Lower lobe of right lung (tissue), 2 donors: ENCODE data around the gene SGMS1. TPM values are rescaled to one million over a fixed set of nuclear protein-coding genes. Genes with fewer than 3 reads are reported as not detected.
"Not testable (repeated sequence)": the region's sequence is repeated elsewhere in the genome, so short reads cannot be mapped to it uniquely, and the experiment has no call there.

ENCODE experiments used
- ATAC-seq, 2 donors: fragments of 200-7000 bp; cut with Tn5 transposase; one replicate each; pipeline ENCODE4 v1.9.1; 2020 to 2022; ENCODE audit warnings: mild to moderate bottlenecking in 2 of 2, moderate library complexity in 2 of 2
- DNase-seq: peaks from one replicate; pipeline ENCODE4 v3.0.0-alpha.2; 2020
- H3K27ac ChIP-seq: fragments of 200-600 bp; one replicate; pipeline ENCODE4 v1.8.0; 2022
- H3K27me3 ChIP-seq: fragments of 200-600 bp; one replicate; pipeline ENCODE4 v1.8.0; 2022; ENCODE audit warnings: low read depth
- H3K36me3 ChIP-seq: fragments of 200-600 bp; one replicate; pipeline ENCODE4 v1.8.0; 2022; ENCODE audit warnings: mild to moderate bottlenecking
- H3K4me1 ChIP-seq: fragments of 200-600 bp; one replicate; pipeline ENCODE4 v1.8.0; 2022
- H3K4me3 ChIP-seq: fragments of 200-600 bp; one replicate; pipeline ENCODE4 v1.8.0; 2022; ENCODE audit warnings: mild to moderate bottlenecking
- H3K9me3 ChIP-seq: fragments of 200-600 bp; one replicate; pipeline ENCODE4 v1.8.0; 2022
- intact Hi-C: fragments of 100-400 bp; cut with DNase I; formaldehyde crosslinking; loops from one replicate; pipeline ENCODE4 v1.11.0; 2022
- total RNA-seq: library from RNA; stranded (reverse); fragmentation: NEBNext Ultra II Directional; extraction: Animal tissue kit (Norgen Biotek cat#: 25700); gene quantifications from one replicate; pipeline ENCODE4 v1.2.1, GENCODE V29; 2021
- TF ChIP-seq, protein P1 (sequence below): fragments of 200-600 bp; IDR thresholded peaks from one replicate; pipeline ENCODE4 v1.8.0; 2022; ENCODE audit warnings: antibody characterized with exemption, mild to moderate bottlenecking
- donor health status: DM: no; HTN: yes; CAD: no; lungs with severe emphysema.

Gene SGMS1
- total RNA-seq, 1 donor from 2014 or later = 72.3 TPM

DNA sequence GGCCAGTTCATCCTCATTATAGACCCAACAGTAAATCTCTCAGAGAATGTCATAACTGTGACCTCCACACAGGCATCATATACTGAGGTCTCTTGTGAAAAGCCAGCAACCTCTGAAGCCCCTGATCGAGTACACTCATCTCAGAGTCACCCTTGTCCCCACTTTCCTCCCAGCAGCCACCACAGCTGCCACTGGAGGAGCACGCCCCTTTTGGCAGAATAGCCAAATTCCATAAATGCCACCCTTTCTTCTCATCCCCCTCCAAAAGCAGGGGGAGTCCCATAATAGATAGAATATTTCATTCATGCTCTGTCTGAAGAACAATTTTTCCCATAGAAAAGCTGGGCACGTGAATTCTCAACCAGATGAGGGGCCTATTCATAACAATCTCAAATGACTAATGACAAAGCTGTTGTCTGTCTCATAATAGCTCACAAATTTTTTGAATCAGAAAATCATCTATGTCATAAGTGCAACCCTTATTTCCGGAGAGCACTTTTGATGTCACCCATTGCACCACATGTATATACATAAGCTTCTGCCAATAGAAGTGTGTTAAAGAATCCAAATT lies 47.4 kb downstream of the SGMS1 start:
- H3K4me3 ChIP-seq = no peak overlapping the region
- no peaks in the 10 kb centered on the region for H3K9me3 ChIP-seq
- no peaks in the 10 kb centered on the region for H3K27me3 ChIP-seq
- DNase-seq = no peak
- intact Hi-C loops = no loop called here
- peaks cover 24% of the 10 kb centered on the region for H3K4me1 ChIP-seq
- TF ChIP-seq, protein P1, sequence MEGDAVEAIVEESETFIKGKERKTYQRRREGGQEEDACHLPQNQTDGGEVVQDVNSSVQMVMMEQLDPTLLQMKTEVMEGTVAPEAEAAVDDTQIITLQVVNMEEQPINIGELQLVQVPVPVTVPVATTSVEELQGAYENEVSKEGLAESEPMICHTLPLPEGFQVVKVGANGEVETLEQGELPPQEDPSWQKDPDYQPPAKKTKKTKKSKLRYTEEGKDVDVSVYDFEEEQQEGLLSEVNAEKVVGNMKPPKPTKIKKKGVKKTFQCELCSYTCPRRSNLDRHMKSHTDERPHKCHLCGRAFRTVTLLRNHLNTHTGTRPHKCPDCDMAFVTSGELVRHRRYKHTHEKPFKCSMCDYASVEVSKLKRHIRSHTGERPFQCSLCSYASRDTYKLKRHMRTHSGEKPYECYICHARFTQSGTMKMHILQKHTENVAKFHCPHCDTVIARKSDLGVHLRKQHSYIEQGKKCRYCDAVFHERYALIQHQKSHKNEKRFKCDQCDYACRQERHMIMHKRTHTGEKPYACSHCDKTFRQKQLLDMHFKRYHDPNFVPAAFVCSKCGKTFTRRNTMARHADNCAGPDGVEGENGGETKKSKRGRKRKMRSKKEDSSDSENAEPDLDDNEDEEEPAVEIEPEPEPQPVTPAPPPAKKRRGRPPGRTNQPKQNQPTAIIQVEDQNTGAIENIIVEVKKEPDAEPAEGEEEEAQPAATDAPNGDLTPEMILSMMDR = no peak
- no peak for ATAC-seq
- H3K36me3 ChIP-seq = no peaks in the 10 kb centered on the region
- H3K27ac ChIP-seq = no peak overlapping the region

DNA sequence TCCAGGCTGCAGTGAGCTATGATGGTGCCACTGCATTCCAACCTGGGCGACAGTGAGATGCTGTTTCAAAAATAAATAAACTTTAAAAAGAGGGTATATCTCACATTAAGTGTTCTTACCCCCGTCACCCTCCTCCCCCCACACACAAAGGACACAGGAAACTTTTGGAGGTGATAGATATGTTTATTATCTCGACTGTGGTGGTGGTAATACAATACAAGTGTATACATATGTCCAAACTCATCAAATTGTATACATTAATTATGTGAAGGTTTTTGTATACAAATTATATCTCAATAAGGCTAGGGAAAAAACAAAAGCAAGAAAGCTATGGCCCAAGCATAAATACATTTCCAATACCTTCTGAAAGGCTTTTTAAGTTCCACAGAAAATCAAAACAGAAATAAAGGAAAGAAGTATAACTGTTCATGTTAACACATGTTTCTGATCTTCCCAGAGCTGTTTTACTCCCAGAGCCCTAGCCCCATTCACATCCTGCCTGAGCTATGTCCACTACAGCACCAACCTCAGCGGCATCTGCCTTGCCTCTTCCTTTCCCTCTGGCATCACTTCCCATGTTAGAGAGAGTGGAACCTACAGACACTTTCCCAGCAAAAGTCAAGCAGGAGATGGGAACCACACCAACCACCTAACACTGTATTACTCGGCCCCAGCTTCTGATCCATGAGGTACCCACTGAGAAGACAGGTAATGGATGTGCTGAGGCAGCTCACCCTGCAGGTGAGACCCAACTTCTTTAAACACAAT lies 48.1 kb downstream of the SGMS1 start:
- TF ChIP-seq, protein P1 = no peak
- Histone ChIP-seq H3K27ac (no peak overlapping the region), H3K4me1 (peaks cover 24% of the 10 kb centered on the region), H3K27me3 (no peaks in the 10 kb centered on the region), H3K4me3 (no peak overlapping the region), H3K36me3 (no peaks in the 10 kb centered on the region), H3K9me3 (no peaks in the 10 kb centered on the region)
- intact Hi-C loops = no loop called here
- ATAC-seq (no peak), DNase-seq (no peak)

DNA sequence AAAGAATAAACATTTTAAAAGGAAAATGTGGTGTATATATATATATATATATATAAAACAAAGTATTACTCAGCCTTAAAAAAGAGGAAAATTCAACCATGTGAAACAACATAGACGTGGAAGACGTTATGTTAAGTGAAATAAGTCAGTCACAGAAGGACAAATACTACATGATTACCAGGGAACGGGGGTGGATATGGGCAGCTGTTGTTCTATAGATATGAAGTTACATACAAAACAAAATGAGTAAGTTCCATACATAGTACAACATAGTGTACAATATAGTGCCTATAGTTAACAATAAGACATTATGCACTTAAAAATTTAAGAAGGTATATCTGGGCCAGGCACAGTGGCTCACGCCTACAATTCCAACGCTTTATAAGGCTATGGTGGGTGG lies 48.8 kb downstream of the SGMS1 start:
- Histone ChIP-seq H3K4me3 (no peak overlapping the region), H3K4me1 (peaks cover 24% of the 10 kb centered on the region), H3K27me3 (no peaks in the 10 kb centered on the region), H3K9me3 (no peaks in the 10 kb centered on the region), H3K27ac (no peak overlapping the region), H3K36me3 (no peaks in the 10 kb centered on the region)
- intact Hi-C loops = no loop called here
- no peak for ATAC-seq
- TF ChIP-seq, protein P1 = no peak
- no peak for DNase-seq

DNA sequence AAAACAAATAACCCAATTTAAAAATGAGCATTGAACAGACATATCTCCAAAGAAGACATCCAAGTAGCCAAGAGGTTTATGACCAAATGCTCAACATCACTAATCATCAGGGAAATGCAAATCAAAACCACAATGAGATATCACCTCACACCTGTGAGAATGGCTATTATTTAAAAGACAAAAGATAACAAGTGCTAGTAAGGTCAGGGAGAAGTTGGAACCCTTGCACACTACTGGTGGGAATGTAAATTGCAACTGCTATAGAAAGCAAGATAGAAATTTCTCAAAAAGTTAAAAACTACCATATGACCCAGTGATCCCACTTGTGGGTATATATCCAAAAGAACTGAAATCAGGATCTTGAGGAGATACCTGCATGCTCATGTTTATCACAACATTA lies 49.5 kb downstream of the SGMS1 start:
- no peak overlapping the region for H3K27ac ChIP-seq
- no peaks in the 10 kb centered on the region for H3K9me3 ChIP-seq
- ATAC-seq = no peak
- no peaks in the 10 kb centered on the region for H3K27me3 ChIP-seq
- DNase-seq = no peak
- TF ChIP-seq, protein P1 = no peak
- no peaks in the 10 kb centered on the region for H3K36me3 ChIP-seq
- peaks cover 24% of the 10 kb centered on the region for H3K4me1 ChIP-seq
- intact Hi-C loops = no loop called here
- H3K4me3 ChIP-seq = no peak overlapping the region

DNA sequence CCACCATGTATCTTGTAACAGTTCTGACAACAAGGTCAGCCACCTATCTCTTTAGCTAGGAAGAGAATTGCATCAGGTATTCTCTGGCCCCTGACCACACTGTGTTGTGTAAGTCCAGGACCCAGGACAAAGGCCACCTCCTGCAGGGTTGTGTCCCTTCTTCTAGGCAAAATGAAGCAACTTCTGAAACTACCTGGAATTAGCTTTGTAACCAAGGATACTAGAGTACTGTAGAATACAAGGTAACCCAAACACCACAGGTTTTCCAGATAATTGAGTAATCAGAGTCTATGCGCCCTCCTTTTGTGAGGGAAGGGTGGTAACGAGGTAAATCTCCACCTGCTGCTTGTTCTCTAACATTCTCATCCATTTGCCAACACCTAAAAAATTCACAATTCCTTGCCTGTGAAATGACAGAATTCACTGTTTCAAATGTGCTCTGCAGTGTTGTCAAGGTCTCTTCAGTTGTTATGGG lies 51.7 kb downstream of the SGMS1 start:
- Histone ChIP-seq H3K27ac (no peak overlapping the region), H3K4me3 (no peak overlapping the region), H3K36me3 (no peaks in the 10 kb centered on the region), H3K27me3 (no peaks in the 10 kb centered on the region), H3K4me1 (peaks cover 10% of the 10 kb centered on the region), H3K9me3 (no peaks in the 10 kb centered on the region)
- DNase-seq = no peak
- TF ChIP-seq, protein P1 = no peak
- ATAC-seq = peak; percentile 42 to 56
- intact Hi-C loops = no loop called here

DNA sequence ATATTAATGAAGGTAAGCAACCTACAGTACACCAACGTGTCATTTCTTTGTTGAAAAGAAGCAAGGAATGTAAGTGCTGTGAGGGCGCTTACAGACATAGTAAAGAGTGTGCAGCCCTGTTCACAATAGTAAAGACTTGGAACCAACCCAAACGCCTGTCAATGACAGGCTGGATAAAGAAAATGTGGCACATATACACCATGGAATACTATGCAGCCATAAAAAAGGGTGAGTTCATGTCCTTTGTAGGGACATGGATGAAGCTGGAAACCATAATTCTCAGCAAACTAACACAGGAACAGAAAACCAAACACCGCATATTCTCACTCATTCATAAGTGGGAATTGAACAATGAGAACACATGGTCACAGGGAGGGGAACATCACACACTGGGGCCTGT lies 55.0 kb downstream of the SGMS1 start:
- H3K4me1 ChIP-seq, intact Hi-C loops, DNase-seq, H3K27me3 ChIP-seq, H3K36me3 ChIP-seq, H3K27ac ChIP-seq, H3K9me3 ChIP-seq, ATAC-seq, H3K4me3 ChIP-seq: not testable (repeated sequence)
